ENCODE results near the gene RBM4. TPM values are rescaled to one million over a fixed set of nuclear protein-coding genes. Genes with fewer than 3 reads are reported as not detected.

RBM4 gene
- total and polyA plus RNA-seq, 2 experiments from 2014 or later, result 146 to 147 TPM

DNA sequence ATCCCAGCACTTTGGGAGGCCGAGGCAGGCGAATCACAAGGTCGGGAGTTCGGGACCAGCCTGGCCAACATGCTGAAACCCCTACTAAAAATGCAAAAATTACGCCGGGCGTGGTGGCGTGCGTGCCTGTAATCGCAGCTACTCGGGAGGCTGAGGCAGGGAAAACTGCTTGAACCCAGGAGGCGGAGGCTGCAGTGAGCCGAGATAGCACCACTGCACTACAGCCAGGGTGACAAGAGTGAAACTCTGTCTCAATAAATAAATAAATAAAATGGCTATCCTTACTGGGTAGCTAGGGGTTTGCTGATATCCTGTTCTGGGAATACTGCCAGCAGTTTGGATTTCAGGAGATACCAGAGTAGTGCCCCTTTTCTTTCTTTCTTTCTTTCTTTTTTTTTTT, 24.4 kb upstream of the RBM4 start:
- Histone ChIP-seq H3K27ac (ENCODE audit: low read depth) (no peak overlapping the region), H3K4me3 (no peak overlapping the region), H3K36me3 (ENCODE audit: insufficient read depth) (peaks cover 13% of the 10 kb centered on the region), H3K79me2 (replicated peaks; ENCODE audit: insufficient read depth) (peaks cover 38% of the 10 kb centered on the region), H3F3A (replicated peaks; ENCODE audit: low read depth) (peaks cover 15% of the 10 kb centered on the region; the same call in 1 of the 2 replicates), H3K4me1 (ENCODE audit: insufficient read depth) (peaks cover 16% of the 10 kb centered on the region), H4K20me1 (replicated peaks; ENCODE audit: insufficient read depth) (peaks cover 21% of the 10 kb centered on the region), H2AFZ (no peak overlapping the region), H3K27me3 (ENCODE audit: insufficient read depth) (no peaks in the 10 kb centered on the region), H3K4me2 (no peak overlapping the region), H3K9me2 (ENCODE audit: insufficient read depth) (no peaks in the 10 kb centered on the region)
- TF ChIP-seq EZH2 (IDR thresholded peaks at IDR 0.05; ENCODE audit: low read depth, unreplicated experiment) (no peak), ETS1 (IDR thresholded peaks at IDR 0.05) (no peak), CREB1 (CRISPR knock-in tag; IDR thresholded peaks at IDR 0.05; ENCODE audit: low read depth) (no peak), STAT1 (IDR thresholded peaks at IDR 0.05; ENCODE audit: unreplicated experiment) (no peak), JUNB (IDR thresholded peaks at IDR 0.05; ENCODE audit: unreplicated experiment) (no peak), ZNF331 (CRISPR knock-in tag; IDR thresholded peaks at IDR 0.05; ENCODE audit: low read depth) (no peak)
- TF ChIP-seq, protein P1, sequence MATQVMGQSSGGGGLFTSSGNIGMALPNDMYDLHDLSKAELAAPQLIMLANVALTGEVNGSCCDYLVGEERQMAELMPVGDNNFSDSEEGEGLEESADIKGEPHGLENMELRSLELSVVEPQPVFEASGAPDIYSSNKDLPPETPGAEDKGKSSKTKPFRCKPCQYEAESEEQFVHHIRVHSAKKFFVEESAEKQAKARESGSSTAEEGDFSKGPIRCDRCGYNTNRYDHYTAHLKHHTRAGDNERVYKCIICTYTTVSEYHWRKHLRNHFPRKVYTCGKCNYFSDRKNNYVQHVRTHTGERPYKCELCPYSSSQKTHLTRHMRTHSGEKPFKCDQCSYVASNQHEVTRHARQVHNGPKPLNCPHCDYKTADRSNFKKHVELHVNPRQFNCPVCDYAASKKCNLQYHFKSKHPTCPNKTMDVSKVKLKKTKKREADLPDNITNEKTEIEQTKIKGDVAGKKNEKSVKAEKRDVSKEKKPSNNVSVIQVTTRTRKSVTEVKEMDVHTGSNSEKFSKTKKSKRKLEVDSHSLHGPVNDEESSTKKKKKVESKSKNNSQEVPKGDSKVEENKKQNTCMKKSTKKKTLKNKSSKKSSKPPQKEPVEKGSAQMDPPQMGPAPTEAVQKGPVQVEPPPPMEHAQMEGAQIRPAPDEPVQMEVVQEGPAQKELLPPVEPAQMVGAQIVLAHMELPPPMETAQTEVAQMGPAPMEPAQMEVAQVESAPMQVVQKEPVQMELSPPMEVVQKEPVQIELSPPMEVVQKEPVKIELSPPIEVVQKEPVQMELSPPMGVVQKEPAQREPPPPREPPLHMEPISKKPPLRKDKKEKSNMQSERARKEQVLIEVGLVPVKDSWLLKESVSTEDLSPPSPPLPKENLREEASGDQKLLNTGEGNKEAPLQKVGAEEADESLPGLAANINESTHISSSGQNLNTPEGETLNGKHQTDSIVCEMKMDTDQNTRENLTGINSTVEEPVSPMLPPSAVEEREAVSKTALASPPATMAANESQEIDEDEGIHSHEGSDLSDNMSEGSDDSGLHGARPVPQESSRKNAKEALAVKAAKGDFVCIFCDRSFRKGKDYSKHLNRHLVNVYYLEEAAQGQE (IDR thresholded peaks at IDR 0.05; ENCODE audit: unreplicated experiment), result no peak
- Mint-ChIP-seq H3K4me3 (no peak overlapping the region), H3K9me3 (no peaks in the 10 kb centered on the region), H3K27me3 (ENCODE audit: insufficient read depth, low read depth, poor library complexity) (peaks cover 14% of the 10 kb centered on the region), H3K36me3 (ENCODE audit: low read depth) (peaks cover 31% of the 10 kb centered on the region), H3K4me1 (peaks cover 16% of the 10 kb centered on the region), H3K27ac (no peak overlapping the region)
- no peak for DNase-seq (ENCODE audit: low spot score)
- ATAC-seq, result no peak

- Histone ChIP-seq H3K9me2 (ENCODE audit: insufficient read depth) (no peaks in the 10 kb centered on the region), H3K36me3 (ENCODE audit: insufficient read depth) (peaks cover 15% of the 10 kb centered on the region), H3K4me1 (ENCODE audit: insufficient read depth) (peaks cover 25% of the 10 kb centered on the region), H3K27ac (ENCODE audit: low read depth) (peak within 1 kb of the TSS; percentile 97), H3K27me3 (ENCODE audit: insufficient read depth) (no peaks in the 10 kb centered on the region), H3F3A (replicated peaks; ENCODE audit: low read depth) (peaks cover 15% of the 10 kb centered on the region; the same call in 1 of the 2 replicates), H3K4me2 (peak within 1 kb of the TSS; percentile 100), H2AFZ (peak within 1 kb of the TSS; percentile 91; the same call in 1 of the 2 replicates), H4K20me1 (replicated peaks; ENCODE audit: insufficient read depth) (peaks cover 44% of the 10 kb centered on the region), H3K4me3 (peak within 1 kb of the TSS; percentile 96), H3K79me2 (replicated peaks; ENCODE audit: insufficient read depth) (peaks cover 63% of the 10 kb centered on the region)
- peak within 1 kb of the TSS; percentile 100 for H3K27ac Mint-ChIP-seq
- H3K27me3 Mint-ChIP-seq (ENCODE audit: insufficient read depth, low read depth, poor library complexity), result peaks cover 14% of the 10 kb centered on the region
- H3K4me1 Mint-ChIP-seq, result peaks cover 28% of the 10 kb centered on the region
- H3K9me3 Mint-ChIP-seq, result no peaks in the 10 kb centered on the region
- ATAC-seq (peak; percentile 94), DNase-seq (ENCODE audit: low spot score) (peak; percentile 99)
- H3K36me3 Mint-ChIP-seq (ENCODE audit: low read depth), result peaks cover 50% of the 10 kb centered on the region
- H3K4me3 Mint-ChIP-seq, result peak within 1 kb of the TSS; percentile 97
- TF ChIP-seq ZNF114 (CRISPR knock-in tag; IDR thresholded peaks at IDR 0.05) (no peak), EZH2phosphoT487 (IDR thresholded peaks at IDR 0.05; ENCODE audit: unreplicated experiment) (no peak), EZH2 (IDR thresholded peaks at IDR 0.05; ENCODE audit: low read depth, unreplicated experiment) (no peak), CTCF (conservative IDR thresholded peaks at IDR 0.05; ENCODE audit: low read depth in 2 of 2) (no peak), CREB1 (CRISPR knock-in tag; IDR thresholded peaks at IDR 0.05; ENCODE audit: low read depth) (peak; percentile 87), JUNB (IDR thresholded peaks at IDR 0.05; ENCODE audit: unreplicated experiment) (no peak), POLR2AphosphoS5 (IDR thresholded peaks at IDR 0.05; ENCODE audit: low read depth) (peak; percentile 100), STAT1 (IDR thresholded peaks at IDR 0.05; ENCODE audit: unreplicated experiment) (no peak)
- TF ChIP-seq, protein P1 (IDR thresholded peaks at IDR 0.05; ENCODE audit: unreplicated experiment), result no peak
Observed at GRCh38 chr11:66616379-66617154, 21.9 kb upstream of the RBM4 start, which contains the start of gene RBM14. Gene RBM14 (plus strand): TSS chr11:66616630. CDS start chr11:66616721, 91 bp downstream.

All from GM23338 (cell line).